CD4-positive, alpha-beta T cell (primary cell): ENCODE results near the gene BTRC. TPM values are rescaled to one million over a fixed set of nuclear protein-coding genes. Genes with fewer than 3 reads are reported as not detected.
"Not testable (repeated sequence)": the region's sequence is repeated elsewhere in the genome, so short reads cannot be mapped to it uniquely, and the experiment has no call there.

ENCODE experiments used
- ATAC-seq: fragments of 200-7000 bp; cut with Tn5 transposase; one replicate; pipeline ENCODE4 v1.10.0; 2022; ENCODE audit warnings: mild to moderate bottlenecking; ENCODE audit not compliant: poor library complexity
- CTCF ChIA-PET: fragments of 350-600 bp; sonication (Branson Sonifier 250); formaldehyde crosslinking; loops from one replicate; lab custom pipeline; 2021; ENCODE audit warnings: antibody characterized with exemption, inconsistent platforms; lab: Charles Lee
- POLR2A ChIA-PET: fragments of 350-600 bp; sonication (Branson Sonifier 250); formaldehyde crosslinking; loops from one replicate; lab custom pipeline; 2021; ENCODE audit warnings: antibody characterized with exemption, inconsistent platforms; lab: Charles Lee
- DNase-seq, 14 experiments: peaks; one replicate each; pipeline ENCODE4 v3.0.0-alpha.2; 2013 to 2020; ENCODE audit warnings: mixed read lengths in 2 of 14
- H3K27ac ChIP-seq, 2 donors: one replicate each; pipeline versions ENCODE4 v1.5.1 to v1.7.0; 2013; ENCODE audit warnings: low read length in 2 of 2, low read depth in 1 of 2, mild to moderate bottlenecking in 1 of 2
- H3K27me3 ChIP-seq, 2 experiments: 1 replicate in 1 of 2; 2 replicates in 1 of 2; pipeline versions ENCODE4 v1.6.1 to v1.7.0; 2013; ENCODE audit warnings: low read length in 2 of 2, control low read depth in 1 of 2, mild to moderate bottlenecking in 1 of 2, moderate library complexity in 1 of 2; ENCODE audit not compliant: insufficient read depth in 2 of 2, control insufficient read depth in 1 of 2
- H3K36me3 ChIP-seq: one replicate; pipeline ENCODE4 v1.6.1; 2013; ENCODE audit warnings: low read length, control low read depth; ENCODE audit not compliant: insufficient read depth
- H3K4me1 ChIP-seq: one replicate; pipeline ENCODE4 v1.6.1; 2013; ENCODE audit warnings: low read length, control low read depth; ENCODE audit not compliant: insufficient read depth
- H3K4me3 ChIP-seq: one replicate; pipeline ENCODE4 v1.5.1; 2013; ENCODE audit warnings: mild to moderate bottlenecking, low read length, moderate library complexity
- H3K9me3 ChIP-seq, 2 experiments: 1 replicate in 1 of 2; 2 replicates in 1 of 2; pipeline versions ENCODE4 v1.6.1 to v1.7.0; 2013; ENCODE audit warnings: low read length in 2 of 2, mild to moderate bottlenecking in 2 of 2, control low read depth in 1 of 2, moderate library complexity in 1 of 2; ENCODE audit not compliant: control insufficient read depth in 1 of 2, insufficient read depth in 1 of 2
- H3K27ac Mint-ChIP-seq: one replicate; pipeline ENCODE4 v1.8.0; 2020; ENCODE audit warnings: mixed read lengths
- H3K27me3 Mint-ChIP-seq: one replicate; pipeline ENCODE4 v1.8.0; 2021; ENCODE audit warnings: mixed read lengths
- H3K36me3 Mint-ChIP-seq: one replicate; pipeline ENCODE4 v1.8.0; 2021; ENCODE audit warnings: low read depth, mixed read lengths
- H3K4me1 Mint-ChIP-seq: one replicate; pipeline ENCODE4 v1.8.0; 2021; ENCODE audit warnings: low read depth, mixed read lengths
- H3K4me3 Mint-ChIP-seq: one replicate; pipeline ENCODE4 v1.8.0; 2020; ENCODE audit warnings: mild to moderate bottlenecking, mixed read lengths
- H3K9me3 Mint-ChIP-seq: one replicate; pipeline ENCODE4 v1.8.0; 2020; ENCODE audit warnings: mixed read lengths
- CTCF ChIP-seq: fragments of 200-600 bp; IDR thresholded peaks from one replicate; pipeline ENCODE4 v1.8.0; 2022; ENCODE audit warnings: antibody characterized with exemption, mild to moderate bottlenecking
- intact Hi-C, 2 experiments: fragments of 100-400 bp; cut with DNase I in 1 of 2; cut with micrococcal nuclease in 1 of 2; formaldehyde crosslinking; loops; one replicate each; pipeline versions ENCODE4 v1.15.1 to v1.9.0; 2023 to 2025; cut with DNase I, micrococcal nuclease
- total RNA-seq, 174 experiments: library from RNA in 2 of 174; stranded (reverse) in 2 of 174; gene quantifications; one replicate each; pipeline ENCODE4 v1.2.3 and lab custom pipeline; 2021 to 2026

BTRC gene
- total RNA-seq, 2 experiments from 2014 or later: 13.1 to 13.2 TPM

DNA sequence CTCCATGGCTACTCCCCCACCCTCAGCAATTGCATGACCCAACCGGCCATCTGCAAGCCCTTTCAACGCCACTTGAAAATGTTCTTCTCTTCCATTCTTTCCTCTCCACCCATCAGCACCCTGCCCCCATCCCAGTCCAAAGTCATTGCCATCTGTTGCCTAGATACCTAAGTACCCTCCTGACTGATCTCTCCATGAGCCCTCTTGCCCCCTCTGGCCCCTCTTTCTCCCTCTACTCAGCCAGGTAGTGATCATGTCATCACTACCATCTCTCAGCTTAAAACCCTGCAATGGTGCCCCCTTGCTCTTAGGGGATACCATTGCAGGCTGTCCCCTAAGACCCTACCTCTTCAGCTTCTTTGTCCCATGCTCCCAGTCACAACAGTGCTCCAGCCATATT is 30.5 kb upstream of the BTRC start:
- Mint-ChIP-seq H3K9me3 (no peaks in the 10 kb centered on the region), H3K4me3 (no peak overlapping the region), H3K4me1 (no peaks in the 10 kb centered on the region), H3K27me3 (peaks cover 25% of the 10 kb centered on the region), H3K27ac (no peak overlapping the region), H3K36me3 (no peaks in the 10 kb centered on the region)
- no peak for TF ChIP-seq CTCF
- Histone ChIP-seq H3K4me1 (no peaks in the 10 kb centered on the region), H3K27ac (no peak overlapping the region), H3K4me3 (no peak overlapping the region), H3K9me3 (no peaks in the 10 kb centered on the region), H3K27me3 (no peaks in the 10 kb centered on the region), H3K36me3 (no peaks in the 10 kb centered on the region)
- ChIA-PET CTCF (no interaction called here), POLR2A (no interaction called here)
- ATAC-seq (no peak), DNase-seq (no peak)
- intact Hi-C loops: no loop called here

GRCh38 chr10:101327454-101327853 is 26.5 kb upstream of the BTRC start:
- DNase-seq, H3K36me3 ChIP-seq, POLR2A ChIA-PET, CTCF ChIA-PET, H3K4me3 ChIP-seq, H3K4me3 Mint-ChIP-seq, ATAC-seq, H3K27ac Mint-ChIP-seq, H3K9me3 Mint-ChIP-seq, H3K4me1 Mint-ChIP-seq, H3K9me3 ChIP-seq, H3K36me3 Mint-ChIP-seq, intact Hi-C loops, H3K4me1 ChIP-seq, H3K27me3 ChIP-seq, H3K27ac ChIP-seq: not testable (repeated sequence)
- peaks cover 38% of the 10 kb centered on the region for H3K27me3 Mint-ChIP-seq

GRCh38 chr10:101329341-101330032 is 24.5 kb upstream of the BTRC start:
- Mint-ChIP-seq H3K4me1 (no peaks in the 10 kb centered on the region), H3K9me3 (no peaks in the 10 kb centered on the region), H3K27ac (no peak overlapping the region), H3K4me3 (no peak overlapping the region), H3K36me3 (no peaks in the 10 kb centered on the region), H3K27me3 (peaks cover 32% of the 10 kb centered on the region)
- intact Hi-C loops: no loop called here
- no peak for ATAC-seq
- Histone ChIP-seq H3K36me3 (no peaks in the 10 kb centered on the region), H3K4me1 (no peaks in the 10 kb centered on the region), H3K9me3 (no peaks in the 10 kb centered on the region), H3K27ac (no peak overlapping the region), H3K4me3 (no peak overlapping the region), H3K27me3 (peaks cover 0 to 2% of the 10 kb centered on the region in 2 experiments)
- no peak for TF ChIP-seq CTCF
- ChIA-PET CTCF (no interaction called here), POLR2A (no interaction called here)
- DNase-seq: no peak

DNA sequence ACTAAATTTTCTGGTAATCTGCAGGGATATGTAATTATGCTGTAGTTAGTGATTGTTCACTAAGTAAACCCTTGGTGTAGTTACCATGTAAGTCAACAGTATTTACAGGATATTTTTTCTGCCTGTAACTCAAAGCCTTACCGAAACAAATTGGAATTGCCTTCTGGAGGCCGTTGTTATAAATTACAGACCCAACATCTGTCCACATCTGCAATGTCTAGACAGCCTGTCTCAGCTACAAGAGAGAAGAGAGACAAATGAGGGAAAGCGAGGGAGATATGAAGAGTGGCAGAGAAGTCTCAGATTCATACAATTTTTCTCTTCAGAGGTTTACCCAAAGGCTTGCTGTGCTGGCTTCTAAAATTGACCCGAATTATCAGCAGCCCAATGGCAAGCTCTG is 23.7 kb upstream of the BTRC start:
- DNase-seq (no peak), ATAC-seq (no peak)
- H3K9me3 ChIP-seq: no peaks in the 10 kb centered on the region
- intact Hi-C loops: no loop called here
- no peak overlapping the region for H3K27ac Mint-ChIP-seq
- H3K27ac ChIP-seq: no peak overlapping the region
- POLR2A ChIA-PET: no interaction called here
- H3K4me1 ChIP-seq: no peaks in the 10 kb centered on the region
- H3K36me3 ChIP-seq: no peaks in the 10 kb centered on the region
- peaks cover 32% of the 10 kb centered on the region for H3K27me3 Mint-ChIP-seq
- CTCF ChIA-PET: no interaction called here
- no peaks in the 10 kb centered on the region for H3K9me3 Mint-ChIP-seq
- peaks cover 0 to 2% of the 10 kb centered on the region in 2 experiments for H3K27me3 ChIP-seq
- no peaks in the 10 kb centered on the region for H3K4me1 Mint-ChIP-seq
- no peak overlapping the region for H3K4me3 Mint-ChIP-seq
- no peak for TF ChIP-seq CTCF
- no peak overlapping the region for H3K4me3 ChIP-seq
- no peaks in the 10 kb centered on the region for H3K36me3 Mint-ChIP-seq
